H1 (cell line): Measurements from ENCODE around the gene KIAA0513. TPM values are rescaled to one million over a fixed set of nuclear protein-coding genes. Genes with fewer than 3 reads are reported as not detected.

Source experiments
- CTCF ChIA-PET: fragments of 300-600 bp; sonication (Branson Sonifier 250); formaldehyde crosslinking; loops from one replicate; lab custom pipeline; 2021; ENCODE audit not compliant: partially characterized antibody; lab: Charles Lee
- POLR2A ChIA-PET: fragments of 300-600 bp; sonication (Branson Sonifier 250); formaldehyde crosslinking; loops from one replicate; lab custom pipeline; 2021; ENCODE audit warnings: inconsistent platforms; ENCODE audit not compliant: partially characterized antibody; lab: Charles Lee
- DNase-seq, 2 experiments: peaks; one replicate each; pipeline versions ENCODE4 v3.0.0 to v3.0.0-alpha.2; 2010 to 2022; ENCODE audit warnings: low spot score in 2 of 2, low read depth in 1 of 2, mixed read lengths in 1 of 2
- FAIRE-seq: peaks from 2 replicates; lab custom pipeline; 2011; peaks lifted over from hg19 to GRCh38; lab: Jason Lieb, UNC
- H2AFZ ChIP-seq: 2 replicates; pipeline ENCODE4 v1.8.1; 2012; ENCODE audit warnings: low read length, inconsistent platforms
- H2AK5ac ChIP-seq: 2 replicates; pipeline ENCODE4 v1.6.1; 2013; ENCODE audit warnings: low read depth, low read length
- H2BK120ac ChIP-seq: replicated peaks from 2 replicates; pipeline ENCODE3; 2013; ENCODE audit warnings: low read depth, low read length, inconsistent platforms
- H2BK12ac ChIP-seq: 2 replicates; pipeline ENCODE4 v1.6.1; 2013; ENCODE audit warnings: low read depth, low read length
- H2BK15ac ChIP-seq: 2 replicates; pipeline ENCODE4 v1.6.1; 2013; ENCODE audit warnings: low read length
- H2BK20ac ChIP-seq: 2 replicates; pipeline ENCODE4 v1.6.1; 2013; ENCODE audit warnings: low read length
- H2BK5ac ChIP-seq: 2 replicates; pipeline ENCODE4 v1.6.1; 2013; ENCODE audit warnings: low read depth, low read length
- H3K14ac ChIP-seq: 2 replicates; pipeline ENCODE4 v1.6.1; 2013; ENCODE audit warnings: inconsistent platforms; ENCODE audit not compliant: insufficient read length
- H3K18ac ChIP-seq: 2 replicates; pipeline ENCODE4 v1.6.1; 2013; ENCODE audit warnings: low read length; ENCODE audit errors: extremely low read depth
- H3K23ac ChIP-seq: 2 replicates; pipeline ENCODE4 v1.6.1; 2013; ENCODE audit warnings: inconsistent platforms; ENCODE audit not compliant: insufficient read length
- H3K23me2 ChIP-seq: 2 replicates; pipeline ENCODE4 v1.6.1; 2013; ENCODE audit warnings: low read depth, low read length
- H3K27ac ChIP-seq: 2 replicates; pipeline ENCODE4 v1.6.1; 2011; ENCODE audit warnings: low read depth, low read length, inconsistent platforms
- H3K27me3 ChIP-seq, 4 experiments: replicated peaks in 1 of 4; 1 replicate in 1 of 4; 2 replicates in 3 of 4; pipeline versions ENCODE4 v1.6.1 to v1.8.1; 2011 to 2013; ENCODE audit warnings: low read length in 3 of 4, mild to moderate bottlenecking in 3 of 4, inconsistent platforms in 2 of 4, mixed read lengths in 2 of 4, moderate library complexity in 1 of 4; ENCODE audit not compliant: control insufficient read depth in 3 of 4, insufficient read depth in 3 of 4; ENCODE audit errors: extremely low read depth in 1 of 4
- H3K36me3 ChIP-seq, 4 experiments: 2 replicates each; pipeline versions ENCODE4 v1.6.1 to v1.8.1; 2011 to 2013; ENCODE audit warnings: mild to moderate bottlenecking in 4 of 4, low read length in 3 of 4, moderate library complexity in 2 of 4, control low read depth in 1 of 4, inconsistent platforms in 1 of 4; ENCODE audit not compliant: insufficient read depth in 4 of 4, control insufficient read depth in 2 of 4
- H3K4ac ChIP-seq: replicated peaks from 2 replicates; pipeline ENCODE3; 2013; ENCODE audit warnings: low read length, low read depth, mixed read lengths, inconsistent platforms; ENCODE audit not compliant: insufficient read length
- H3K4me1 ChIP-seq, 4 experiments: replicated peaks in 1 of 4; 1 replicate in 1 of 4; 2 replicates in 3 of 4; pipeline versions ENCODE4 v1.6.1 to v1.8.1; 2011 to 2013; ENCODE audit warnings: low read length in 3 of 4, inconsistent platforms in 2 of 4, mixed read lengths in 1 of 4; ENCODE audit not compliant: insufficient read depth in 4 of 4, control insufficient read depth in 3 of 4
- H3K4me2 ChIP-seq, 2 experiments: 2 replicates each; pipeline versions ENCODE4 v1.6.1 to v1.8.1; 2011 to 2013; ENCODE audit warnings: low read depth in 2 of 2, low read length in 2 of 2, control low read depth in 1 of 2, inconsistent platforms in 1 of 2, mild to moderate bottlenecking in 1 of 2; ENCODE audit not compliant: insufficient read depth in 1 of 2
- H3K4me3 ChIP-seq, 4 experiments: fragments of 200-600, 300-600 bp in 1 of 4; sonication (generic), shearing (Covaris generic), sonication (Bioruptor Twin) in 1 of 4; 2 replicates each; pipeline versions ENCODE4 v1.5.1 to v1.8.1; 2011 to 2016; ENCODE audit warnings: low read length in 4 of 4, low read depth in 3 of 4, control low read depth in 2 of 4, inconsistent platforms in 2 of 4, mild to moderate bottlenecking in 2 of 4, mixed read lengths in 1 of 4, moderate library complexity in 1 of 4; ENCODE audit not compliant: insufficient read depth in 2 of 4; ENCODE audit errors: extremely low read depth in 1 of 4
- H3K56ac ChIP-seq: replicated peaks from 2 replicates; pipeline ENCODE3; 2013; ENCODE audit warnings: low read depth, mild to moderate bottlenecking, mixed read lengths, low read length, inconsistent platforms; ENCODE audit not compliant: insufficient read length
- H3K79me1 ChIP-seq: 2 replicates; pipeline ENCODE4 v1.6.1; 2013; ENCODE audit warnings: low read depth, low read length, control low read depth
- H3K79me2 ChIP-seq, 2 experiments: 2 replicates each; pipeline versions ENCODE4 v1.6.1 to v1.8.1; 2012 to 2013; ENCODE audit warnings: low read length in 2 of 2, mild to moderate bottlenecking in 2 of 2, inconsistent platforms in 1 of 2; ENCODE audit not compliant: insufficient read depth in 2 of 2, control insufficient read depth in 1 of 2
- H3K9ac ChIP-seq, 4 experiments: replicated peaks in 1 of 4; 1 replicate in 1 of 4; 2 replicates in 3 of 4; pipeline versions ENCODE4 v1.6.1 to v1.8.1; 2011 to 2013; ENCODE audit warnings: low read depth in 3 of 4, low read length in 3 of 4, control low read depth in 2 of 4, mild to moderate bottlenecking in 2 of 4, moderate library complexity in 2 of 4, inconsistent platforms in 1 of 4; ENCODE audit errors: extremely low read depth in 1 of 4
- H3K9me3 ChIP-seq, 2 experiments: 2 replicates each; pipeline versions ENCODE4 v1.6.1 to v1.8.1; 2012 to 2013; ENCODE audit warnings: mild to moderate bottlenecking in 2 of 2, moderate library complexity in 2 of 2, control low read depth in 1 of 2, inconsistent platforms in 1 of 2, low read depth in 1 of 2, low read length in 1 of 2, mixed read lengths in 1 of 2; ENCODE audit not compliant: insufficient read depth in 2 of 2
- H4K20me1 ChIP-seq, 2 experiments: replicated peaks in 1 of 2; 2 replicates each; pipeline versions ENCODE3 to v1.8.1; 2011 to 2013; ENCODE audit warnings: inconsistent platforms in 2 of 2, low read length in 2 of 2, mild to moderate bottlenecking in 1 of 2; ENCODE audit not compliant: insufficient read depth in 2 of 2, control insufficient read depth in 1 of 2
- H4K5ac ChIP-seq: 2 replicates; pipeline ENCODE4 v1.6.1; 2013; ENCODE audit warnings: low read length, low read depth, mixed read lengths, inconsistent platforms; ENCODE audit not compliant: insufficient read length
- H4K8ac ChIP-seq: 2 replicates; pipeline ENCODE4 v1.8.0; 2013; ENCODE audit warnings: mild to moderate bottlenecking, moderate library complexity, low read length, inconsistent platforms; ENCODE audit not compliant: insufficient read depth; ENCODE audit errors: extremely low read depth
- H4K91ac ChIP-seq: replicated peaks from 2 replicates; pipeline ENCODE3; 2013; ENCODE audit warnings: low read length, mixed read lengths, inconsistent platforms; ENCODE audit not compliant: insufficient read length
- BCL11A ChIP-seq, 2 experiments: IDR thresholded peaks; one replicate each; pipeline ENCODE4 v1.6.1; 2011; ENCODE audit warnings: low read depth in 2 of 2, low read length in 2 of 2, mild to moderate bottlenecking in 2 of 2
- CBX5 ChIP-seq: fragments of 300-800, 300-1000 bp; sonication (generic); IDR thresholded peaks from 2 replicates; pipeline ENCODE4 v1.7.1; 2016; ENCODE audit warnings: antibody characterized with exemption, low read length, low read depth
- KDM5A ChIP-seq: fragments of 200-600 bp; IDR thresholded peaks from 2 replicates; pipeline ENCODE4 v1.7.1; 2012; ENCODE audit warnings: mild to moderate bottlenecking, low read length, inconsistent platforms, mixed read lengths
- ZNF274 ChIP-seq: IDR thresholded peaks from 2 replicates; pipeline ENCODE4 v1.7.0; 2012; ENCODE audit warnings: low read length, borderline replicate concordance; ENCODE audit errors: extremely low read depth
- WGBS, 2 experiments: shearing (Covaris generic) in 1 of 2; methylation state at CpG; one replicate each; pipeline versions ENCODE4 v1.1.6 to v1.1.7; 2013 to 2015; ENCODE audit warnings: low lambda C conversion rate in 2 of 2, mixed read lengths in 2 of 2, inconsistent platforms in 1 of 2, low coverage in 1 of 2, missing lambda C conversion rate in 1 of 2; ENCODE audit not compliant: insufficient replicate concordance in 2 of 2, insufficient coverage in 1 of 2, insufficient read length in 1 of 2; ENCODE audit errors: extremely low coverage in 1 of 2, missing lambda C conversion rate in 1 of 2; 5-methylcytosine and 5-hydroxymethylcytosine counted together
- polyA plus RNA-seq, 7 experiments: library from polyadenylated mRNA; depleted of rRNA in 3 of 7; stranded (reverse) in 5 of 7; unstranded in 2 of 7; fragments of >200 nt in 5 of 7; fragments of 200-250 nt in 2 of 7; gene quantifications; 1 replicate in 5 of 7; 2 replicates in 1 of 7; 4 replicates in 1 of 7; pipeline versions ENCODE4 v1.2.1 to v1.2.3, GENCODE V29; 2011 to 2013; ENCODE audit warnings: missing spikeins in 2 of 7, mixed read lengths in 2 of 7
- total RNA-seq: library from RNA; stranded (reverse); fragmentation: NEBNext Ultra II Directional; extraction: Animal tissue kit (Norgen Biotek cat#: 25700); gene quantifications from 2 replicates; pipeline ENCODE4 v1.2.1, GENCODE V29; 2021

KIAA0513 gene
- total and polyA plus RNA-seq, 2 of the 8 experiments (the other 6 are each of a cell fraction or from before 2014, with no cell fraction given), result 2.1 to 6.1 TPM

GRCh38 chr16:85094176-85094805 lies 66.7 kb downstream of the KIAA0513 start:
- ChIA-PET CTCF (interaction anchor here (1.2 to 3.0 kb wide), 4 partner anchors 8 to 354 kb away, joined by 5 to 18 read pairs (median 8); no protein-coding TSS in a partner anchor), POLR2A (no interaction called here)
- Histone ChIP-seq H3K4me2 (no peak overlapping the region), H2AK5ac (no peak overlapping the region), H4K20me1 (no peaks in the 10 kb centered on the region), H3K4ac (no peak overlapping the region), H3K23me2 (no peaks in the 10 kb centered on the region), H3K27me3 (peaks cover 0 to 4% (median 0%) of the 10 kb centered on the region in 4 experiments; a peak in 1 of 7 replicates), H2BK5ac (no peak overlapping the region), H3K79me2 (no peaks in the 10 kb centered on the region), H3K18ac (no peak overlapping the region), H2BK12ac (no peak overlapping the region), H3K23ac (no peak overlapping the region), H3K27ac (no peak overlapping the region), H3K4me3 (no peak overlapping the region), H3K4me1 (no peaks in the 10 kb centered on the region), H4K5ac (no peak overlapping the region), H3K79me1 (no peaks in the 10 kb centered on the region), H3K14ac (no peak overlapping the region), H3K36me3 (no peaks in the 10 kb centered on the region), H3K56ac (no peak overlapping the region), H2AFZ (no peak overlapping the region), H2BK15ac (no peak overlapping the region), H2BK120ac (no peak overlapping the region), H3K9ac (no peak overlapping the region), H4K8ac (no peak overlapping the region), H3K9me3 (no peaks in the 10 kb centered on the region), H4K91ac (no peak overlapping the region), H2BK20ac (no peak overlapping the region)
- no peak for TF ChIP-seq BCL11A (IDR thresholded peaks at IDR 0.05; ENCODE audit: low read depth in 2 of 2, low read length in 2 of 2)
- TF ChIP-seq ZNF274, result no peak
- no peak for TF ChIP-seq CBX5
- TF ChIP-seq KDM5A, result no peak
- no peak for DNase-seq
- FAIRE-seq, result no peak
- WGBS, 2 experiments, result 91% methylated on average over 12 of the region's 12 CpGs; no CpG with 5 or more reads in 1 of the 2 experiments
